NCI-H345 treated with DMSO at 0.1 percent for 48 hours (cell line): ENCODE data around the gene ARHGEF4.
"Not testable (repeated sequence)": the region's sequence is repeated elsewhere in the genome, so short reads cannot be mapped to it uniquely, and the experiment has no call there.

Experiments
- DNase-seq: peaks from one replicate; lab custom pipeline; 2025; ENCODE audit not compliant: unreplicated experiment; lab: John Stamatoyannopoulos, UW

The ARHGEF4 gene

GRCh38 chr2:130972410-130972809 lies 135.7 kb downstream of the ARHGEF4 start:
- no peak for DNase-seq

- DNase-seq = no peak
These were observed 139.0 kb downstream of the ARHGEF4 start for GRCh38 chr2:130975729-130976128.

GRCh38 chr2:130976591-130977237 lies 140.0 kb downstream of the ARHGEF4 start:
- DNase-seq = no peak

- no peak for DNase-seq
These were observed 140.8 kb downstream of the ARHGEF4 start for GRCh38 chr2:130977461-130978050.

GRCh38 chr2:130981667-130982066 lies 145.0 kb downstream of the ARHGEF4 start:
- DNase-seq = no peak

- no peak for DNase-seq
These were observed 148.6 kb downstream of the ARHGEF4 start for GRCh38 chr2:130985206-130985780.

GRCh38 chr2:130985831-130986649 lies 149.3 kb downstream of the ARHGEF4 start:
- no peak for DNase-seq

GRCh38 chr2:130986890-130987493 lies 150.3 kb downstream of the ARHGEF4 start:
- DNase-seq = no peak

- DNase-seq = no peak
These were observed 151.1 kb downstream of the ARHGEF4 start for GRCh38 chr2:130987519-130988425.

GRCh38 chr2:130991446-130991845 lies 154.7 kb downstream of the ARHGEF4 start:
- DNase-seq = not testable (repeated sequence)

GRCh38 chr2:130992003-130992402 lies 155.3 kb downstream of the ARHGEF4 start:
- DNase-seq = not testable (repeated sequence)

GRCh38 chr2:130996691-130997090 lies 160.0 kb downstream of the ARHGEF4 start:
- DNase-seq = no peak

- DNase-seq = no peak
These were observed 160.5 kb downstream of the ARHGEF4 start for GRCh38 chr2:130997198-130997597.

- no peak for DNase-seq
These were observed 161.8 kb downstream of the ARHGEF4 start for GRCh38 chr2:130998561-130998960.

GRCh38 chr2:131004446-131005209 lies 167.9 kb downstream of the ARHGEF4 start:
- no peak for DNase-seq

GRCh38 chr2:131005216-131005935 lies 168.7 kb downstream of the ARHGEF4 start:
- no peak for DNase-seq

GRCh38 chr2:131006561-131006960 lies 169.8 kb downstream of the ARHGEF4 start:
- DNase-seq = no peak

GRCh38 chr2:131008967-131009366 lies 172.3 kb downstream of the ARHGEF4 start:
- DNase-seq = no peak
